OCI-LY3 (cell line): ENCODE measurements around the gene KIZ.

Experiments
- H2AFZ ChIP-seq: fragments of 200-600, 300-600 bp; shearing (Covaris generic); 2 replicates; pipeline ENCODE4 v1.6.0; 2014; ENCODE audit warnings: antibody characterized with exemption, low read depth, low read length
- H3K27ac ChIP-seq: fragments of 200-600, 300-600 bp; sonication (generic); 2 replicates; pipeline ENCODE4 v1.5.1; 2014; ENCODE audit warnings: mild to moderate bottlenecking, low read length, moderate library complexity, mixed read lengths
- H3K27me3 ChIP-seq: fragments of 200-600, 300-600 bp; sonication (generic); 2 replicates; pipeline ENCODE4 v1.6.1; 2014; ENCODE audit warnings: low read depth, low read length, mixed read lengths
- H3K36me3 ChIP-seq: fragments of 200-600, 300-600 bp; sonication (generic); replicated peaks from 2 replicates; pipeline ENCODE3; 2014; ENCODE audit warnings: low read depth, low read length, mixed read lengths
- H3K4me1 ChIP-seq: fragments of 300-600, 200-600 bp; sonication (generic); 2 replicates; pipeline ENCODE4 v1.6.1; 2014; ENCODE audit warnings: low read length, mixed read lengths
- H3K4me2 ChIP-seq: fragments of 200-600, 300-600 bp; sonication (generic); 2 replicates; pipeline ENCODE4 v1.6.1; 2014; ENCODE audit warnings: low read length, mixed read lengths
- H3K4me3 ChIP-seq: fragments of 300-600, 200-600 bp; sonication (generic); 2 replicates; pipeline ENCODE4 v1.5.1; 2014; ENCODE audit warnings: antibody characterized with exemption, mild to moderate bottlenecking, low read length, moderate library complexity
- H3K79me2 ChIP-seq: fragments of 300-600, 200-600 bp; shearing (Covaris generic); 2 replicates; pipeline ENCODE4 v1.6.1; 2014; ENCODE audit warnings: mild to moderate bottlenecking, low read length, mixed read lengths
- H3K9ac ChIP-seq: fragments of 300-600, 200-600 bp; shearing (Covaris generic); 2 replicates; pipeline ENCODE4 v1.6.0; 2014; ENCODE audit warnings: mild to moderate bottlenecking, low read length, moderate library complexity
- H3K9me3 ChIP-seq: fragments of 200-600, 300-600 bp; shearing (Covaris generic); 2 replicates; pipeline ENCODE4 v1.6.1; 2014; ENCODE audit warnings: low read length, mixed read lengths; ENCODE audit not compliant: insufficient read depth
- H4K20me1 ChIP-seq: fragments of 200-600, 300-600 bp; sonication (generic); 2 replicates; pipeline ENCODE4 v1.6.1; 2016; ENCODE audit warnings: low read length, mixed read lengths; ENCODE audit not compliant: insufficient read depth
- EZH2phosphoT487 ChIP-seq: fragments of 200-600 bp; shearing (Covaris generic); IDR thresholded peaks from 2 replicates; pipeline ENCODE4 v1.6.1; 2018; ENCODE audit warnings: antibody characterized with exemption, mixed run types, low read depth
- TF ChIP-seq, protein P1 (sequence below): fragments of 200-600, 300-600 bp; sonication (generic); IDR thresholded peaks from 2 replicates; pipeline ENCODE4 v1.5.1; 2014; ENCODE audit warnings: antibody characterized with exemption, low read length, low read depth

Gene KIZ

DNA sequence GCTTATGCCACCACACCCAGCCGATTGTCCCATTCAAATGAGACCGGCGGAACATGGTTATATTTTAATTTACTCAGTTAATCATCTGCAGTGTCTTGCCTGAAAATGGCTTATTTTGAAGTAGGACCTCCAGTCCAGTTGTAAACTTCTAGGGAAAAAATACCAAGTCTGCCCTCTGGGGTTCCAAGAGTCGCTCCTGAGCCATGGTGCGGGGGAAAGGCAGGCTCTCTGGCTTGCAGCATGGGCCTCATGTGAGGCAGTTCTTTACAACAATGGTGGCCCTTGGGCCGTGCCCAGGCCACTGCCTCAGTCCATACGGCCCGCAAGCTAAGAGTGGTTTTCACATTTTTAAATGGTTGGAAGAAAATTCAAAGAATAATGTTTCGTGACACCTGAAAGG is 114.5 kb downstream of the KIZ start:
- peaks cover 3% of the 10 kb centered on the region; the same call in 1 of the 2 replicates for H3K4me1 ChIP-seq

DNA sequence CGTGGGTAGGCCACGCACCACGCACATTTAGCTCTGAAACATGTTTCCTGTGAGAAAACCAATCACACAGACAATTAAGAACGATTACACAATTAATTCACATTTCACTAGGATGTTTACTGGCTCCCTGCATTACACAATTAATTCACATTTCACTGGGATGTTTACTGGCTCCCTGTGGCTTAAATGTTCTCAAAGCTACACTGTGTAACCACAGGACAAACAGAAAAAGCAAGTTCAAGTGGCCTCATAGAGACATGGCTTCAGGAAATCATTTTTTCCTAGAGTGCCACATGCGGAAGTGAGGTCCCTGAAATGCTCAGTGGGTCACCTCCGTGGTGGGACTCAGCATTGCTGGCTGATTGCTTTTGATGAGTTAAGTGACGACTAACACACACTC is 115.5 kb downstream of the KIZ start:
- no peak overlapping the region for H3K9ac ChIP-seq
- TF ChIP-seq, protein P1, sequence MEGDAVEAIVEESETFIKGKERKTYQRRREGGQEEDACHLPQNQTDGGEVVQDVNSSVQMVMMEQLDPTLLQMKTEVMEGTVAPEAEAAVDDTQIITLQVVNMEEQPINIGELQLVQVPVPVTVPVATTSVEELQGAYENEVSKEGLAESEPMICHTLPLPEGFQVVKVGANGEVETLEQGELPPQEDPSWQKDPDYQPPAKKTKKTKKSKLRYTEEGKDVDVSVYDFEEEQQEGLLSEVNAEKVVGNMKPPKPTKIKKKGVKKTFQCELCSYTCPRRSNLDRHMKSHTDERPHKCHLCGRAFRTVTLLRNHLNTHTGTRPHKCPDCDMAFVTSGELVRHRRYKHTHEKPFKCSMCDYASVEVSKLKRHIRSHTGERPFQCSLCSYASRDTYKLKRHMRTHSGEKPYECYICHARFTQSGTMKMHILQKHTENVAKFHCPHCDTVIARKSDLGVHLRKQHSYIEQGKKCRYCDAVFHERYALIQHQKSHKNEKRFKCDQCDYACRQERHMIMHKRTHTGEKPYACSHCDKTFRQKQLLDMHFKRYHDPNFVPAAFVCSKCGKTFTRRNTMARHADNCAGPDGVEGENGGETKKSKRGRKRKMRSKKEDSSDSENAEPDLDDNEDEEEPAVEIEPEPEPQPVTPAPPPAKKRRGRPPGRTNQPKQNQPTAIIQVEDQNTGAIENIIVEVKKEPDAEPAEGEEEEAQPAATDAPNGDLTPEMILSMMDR: no peak
- no peak for TF ChIP-seq EZH2phosphoT487
- no peaks in the 10 kb centered on the region for H3K4me1 ChIP-seq
- H3K4me2 ChIP-seq: no peak overlapping the region
- H3K9me3 ChIP-seq: no peaks in the 10 kb centered on the region
- no peaks in the 10 kb centered on the region for H3K79me2 ChIP-seq
- H4K20me1 ChIP-seq: no peaks in the 10 kb centered on the region
- H3K36me3 ChIP-seq: no peaks in the 10 kb centered on the region
- no peaks in the 10 kb centered on the region for H3K27me3 ChIP-seq
- H2AFZ ChIP-seq: no peak overlapping the region
- no peak overlapping the region for H3K4me3 ChIP-seq
- no peak overlapping the region for H3K27ac ChIP-seq

More for the DNA sequence above, 114.5 kb downstream of the KIZ start:
- Histone ChIP-seq H3K4me2 (no peak overlapping the region), H2AFZ (no peak overlapping the region), H3K27me3 (no peaks in the 10 kb centered on the region), H3K36me3 (no peaks in the 10 kb centered on the region), H4K20me1 (no peaks in the 10 kb centered on the region), H3K9ac (no peak overlapping the region), H3K79me2 (no peaks in the 10 kb centered on the region), H3K4me3 (no peak overlapping the region), H3K27ac (no peak overlapping the region), H3K9me3 (no peaks in the 10 kb centered on the region)
- TF ChIP-seq, protein P1: no peak
- no peak for TF ChIP-seq EZH2phosphoT487

- no peaks in the 10 kb centered on the region for H4K20me1 ChIP-seq
- H3K79me2 ChIP-seq: no peaks in the 10 kb centered on the region
- no peak overlapping the region for H3K27ac ChIP-seq
- TF ChIP-seq, protein P1: no peak
- TF ChIP-seq EZH2phosphoT487: no peak
- no peak overlapping the region for H3K9ac ChIP-seq
- H3K4me1 ChIP-seq: no peaks in the 10 kb centered on the region
- H3K36me3 ChIP-seq: no peaks in the 10 kb centered on the region
- no peaks in the 10 kb centered on the region for H3K27me3 ChIP-seq
- H3K4me2 ChIP-seq: no peak overlapping the region
- H3K9me3 ChIP-seq: no peaks in the 10 kb centered on the region
- H2AFZ ChIP-seq: no peak overlapping the region
- no peak overlapping the region for H3K4me3 ChIP-seq
These were observed 117.9 kb downstream of the KIZ start for GRCh38 chr20:21243811-21244210.

GRCh38 chr20:21244808-21245207 is 118.9 kb downstream of the KIZ start:
- Histone ChIP-seq H4K20me1 (no peaks in the 10 kb centered on the region), H2AFZ (no peak overlapping the region), H3K4me2 (no peak overlapping the region), H3K36me3 (no peaks in the 10 kb centered on the region), H3K79me2 (no peaks in the 10 kb centered on the region), H3K27me3 (no peaks in the 10 kb centered on the region), H3K9me3 (no peaks in the 10 kb centered on the region), H3K4me3 (no peak overlapping the region), H3K9ac (no peak overlapping the region), H3K27ac (no peak overlapping the region), H3K4me1 (no peaks in the 10 kb centered on the region)
- TF ChIP-seq, protein P1: no peak
- no peak for TF ChIP-seq EZH2phosphoT487
